Epithelial cell of esophagus (primary cell): ENCODE data around the gene NLRC5.

Experiments
- DNase-seq: peaks from one replicate; pipeline ENCODE4 v3.0.0; 2010; ENCODE audit warnings: low read depth
- H3K4me3 ChIP-seq: 2 replicates; pipeline ENCODE4 v1.5.1; 2011; ENCODE audit warnings: mild to moderate bottlenecking, low read length, control low read depth
- TF ChIP-seq, protein P1 (sequence below): IDR thresholded peaks from 2 replicates; pipeline ENCODE4 v1.5.1; 2011; ENCODE audit warnings: low read depth, mild to moderate bottlenecking, low read length, control low read depth, inconsistent platforms; ENCODE audit not compliant: insufficient read depth; ENCODE audit errors: missing control alignments

Gene NLRC5

DNA sequence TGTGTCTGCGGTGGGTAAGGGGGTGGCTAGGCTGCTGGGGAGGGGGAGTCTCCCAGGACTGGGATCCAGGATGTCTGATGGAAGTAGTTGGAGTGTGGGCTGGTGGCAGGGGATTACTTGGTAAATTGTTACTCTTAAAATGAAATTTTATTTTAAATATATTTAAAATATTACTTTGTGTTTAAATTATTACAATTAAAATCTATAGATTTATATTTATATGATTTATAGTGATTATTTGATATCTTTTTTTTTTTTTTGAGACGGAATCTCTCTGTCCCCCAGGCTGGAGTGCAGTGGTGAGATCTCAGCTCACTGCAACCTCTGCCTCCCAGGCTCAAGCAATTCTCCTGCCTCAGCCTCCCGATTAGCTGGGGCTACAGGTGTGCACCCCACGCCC, 121.6 kb downstream of the NLRC5 start:
- TF ChIP-seq, protein P1, sequence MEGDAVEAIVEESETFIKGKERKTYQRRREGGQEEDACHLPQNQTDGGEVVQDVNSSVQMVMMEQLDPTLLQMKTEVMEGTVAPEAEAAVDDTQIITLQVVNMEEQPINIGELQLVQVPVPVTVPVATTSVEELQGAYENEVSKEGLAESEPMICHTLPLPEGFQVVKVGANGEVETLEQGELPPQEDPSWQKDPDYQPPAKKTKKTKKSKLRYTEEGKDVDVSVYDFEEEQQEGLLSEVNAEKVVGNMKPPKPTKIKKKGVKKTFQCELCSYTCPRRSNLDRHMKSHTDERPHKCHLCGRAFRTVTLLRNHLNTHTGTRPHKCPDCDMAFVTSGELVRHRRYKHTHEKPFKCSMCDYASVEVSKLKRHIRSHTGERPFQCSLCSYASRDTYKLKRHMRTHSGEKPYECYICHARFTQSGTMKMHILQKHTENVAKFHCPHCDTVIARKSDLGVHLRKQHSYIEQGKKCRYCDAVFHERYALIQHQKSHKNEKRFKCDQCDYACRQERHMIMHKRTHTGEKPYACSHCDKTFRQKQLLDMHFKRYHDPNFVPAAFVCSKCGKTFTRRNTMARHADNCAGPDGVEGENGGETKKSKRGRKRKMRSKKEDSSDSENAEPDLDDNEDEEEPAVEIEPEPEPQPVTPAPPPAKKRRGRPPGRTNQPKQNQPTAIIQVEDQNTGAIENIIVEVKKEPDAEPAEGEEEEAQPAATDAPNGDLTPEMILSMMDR: no peak
- DNase-seq: no peak

DNA sequence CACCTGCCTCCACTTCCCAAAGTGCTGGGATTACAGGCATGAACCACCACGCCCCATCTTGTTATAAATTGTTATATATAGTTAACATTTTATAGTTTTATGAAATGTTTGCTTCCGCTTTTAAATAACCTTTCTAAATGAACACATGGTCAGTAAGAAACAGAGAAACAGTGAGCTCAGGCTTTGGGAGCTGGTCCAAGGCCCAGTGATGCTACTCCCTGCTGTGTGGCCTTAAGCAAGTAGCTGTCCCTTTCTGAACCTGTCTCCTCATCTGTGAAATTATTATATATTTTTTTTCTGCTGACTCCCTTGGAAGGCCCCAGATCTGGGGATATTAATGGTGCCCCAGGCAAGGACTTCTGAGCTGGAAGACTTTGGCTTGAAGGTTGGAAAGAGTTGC, 122.1 kb downstream of the NLRC5 start:
- TF ChIP-seq, protein P1: no peak
- no peak overlapping the region for H3K4me3 ChIP-seq
- DNase-seq: no peak

More for the DNA sequence above, 121.6 kb downstream of the NLRC5 start:
- H3K4me3 ChIP-seq: no peak overlapping the region

DNA sequence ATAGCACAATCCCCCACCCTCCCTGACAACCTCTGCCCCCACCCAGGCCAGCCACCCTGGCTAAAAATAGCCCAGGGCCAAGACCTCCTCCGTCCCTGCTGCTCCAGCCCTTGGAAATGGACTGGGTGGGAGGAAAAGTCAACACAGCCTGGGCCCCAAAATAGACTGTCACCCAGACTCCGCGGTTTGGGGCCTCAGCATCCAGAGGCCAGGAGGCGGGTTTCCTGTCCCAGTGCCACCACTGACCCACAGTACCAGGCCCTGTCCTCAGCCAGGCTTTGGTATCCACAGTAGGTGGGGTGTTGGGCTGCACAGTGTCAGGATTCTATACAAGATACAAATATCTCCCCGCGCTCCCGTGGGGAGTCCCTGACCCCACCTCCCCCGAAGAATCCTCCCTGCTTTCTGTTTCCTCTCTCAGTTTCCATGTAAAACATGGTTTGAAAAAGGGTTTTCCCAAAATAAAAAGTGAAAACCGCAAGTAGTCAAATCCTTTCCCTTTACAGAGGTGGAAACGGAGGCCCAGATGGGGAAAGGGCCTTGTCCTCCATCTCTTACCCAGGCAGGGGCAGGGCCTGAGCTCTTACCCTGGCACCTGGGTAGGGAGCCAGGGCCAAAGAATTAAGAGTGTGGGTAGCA, 123.2 kb downstream of the NLRC5 start:
- no peak for DNase-seq
- H3K4me3 ChIP-seq: no peak overlapping the region
- TF ChIP-seq, protein P1: no peak

DNA sequence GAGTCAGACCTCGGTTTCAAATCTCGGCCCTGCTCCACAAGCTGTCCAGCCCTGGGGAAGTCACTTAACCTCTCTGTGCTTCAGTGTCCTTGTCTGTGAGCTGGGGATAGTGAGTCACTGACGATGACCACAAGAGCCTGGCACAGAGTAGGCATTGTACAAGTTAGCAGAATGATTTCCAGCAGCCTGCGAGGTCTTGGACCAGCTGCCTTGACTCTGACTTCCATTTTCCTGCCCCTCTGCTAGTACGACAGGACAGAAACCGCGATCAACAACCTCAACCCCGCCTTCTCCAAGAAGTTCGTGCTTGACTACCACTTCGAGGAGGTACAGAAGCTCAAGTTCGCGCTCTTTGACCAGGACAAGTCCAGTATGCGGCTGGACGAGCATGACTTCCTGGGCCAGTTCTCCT, 123.7 kb downstream of the NLRC5 start:
- H3K4me3 ChIP-seq: no peak overlapping the region
- TF ChIP-seq, protein P1: no peak
- no peak for DNase-seq

DNA sequence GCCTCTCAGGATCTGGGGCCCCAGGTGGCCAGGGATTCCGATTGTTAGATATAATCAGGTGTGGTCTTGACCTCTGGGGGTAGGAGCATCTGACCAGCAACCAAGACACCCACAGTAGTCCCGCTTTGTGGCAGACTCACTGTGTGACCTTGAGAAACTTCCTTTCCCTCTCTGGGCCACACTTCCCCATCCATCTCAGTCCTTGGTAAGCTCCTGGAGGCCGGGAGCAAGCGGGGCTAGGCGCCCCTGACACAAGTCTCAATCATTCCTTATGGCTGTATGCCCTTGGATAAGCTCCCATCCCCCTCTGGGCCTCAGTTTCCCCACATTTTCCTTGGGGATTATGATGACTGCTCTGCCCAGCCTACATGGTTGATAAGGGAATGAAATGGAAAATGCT, 124.3 kb downstream of the NLRC5 start:
- DNase-seq: no peak
- TF ChIP-seq, protein P1: no peak
- H3K4me3 ChIP-seq: no peak overlapping the region

DNA sequence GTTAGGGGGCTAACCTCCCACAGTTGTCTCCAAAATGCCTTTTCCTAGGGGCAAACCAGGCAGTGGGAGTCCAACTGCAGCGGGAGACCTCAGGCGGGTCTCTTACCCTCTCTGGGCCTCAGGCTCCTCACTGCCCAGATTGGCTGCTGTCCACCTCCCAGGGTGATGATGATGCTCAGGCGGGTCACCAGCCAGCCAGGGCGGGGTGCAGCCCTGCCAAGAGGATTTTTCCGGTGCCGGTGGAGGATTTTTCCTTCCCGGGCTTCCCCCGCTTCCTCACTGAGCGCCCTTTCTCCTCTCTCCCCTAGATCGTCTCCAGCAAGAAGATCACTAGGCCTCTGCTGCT, 125.8 kb downstream of the NLRC5 start:
- TF ChIP-seq, protein P1: no peak
- no peak overlapping the region for H3K4me3 ChIP-seq
- no peak for DNase-seq

DNA sequence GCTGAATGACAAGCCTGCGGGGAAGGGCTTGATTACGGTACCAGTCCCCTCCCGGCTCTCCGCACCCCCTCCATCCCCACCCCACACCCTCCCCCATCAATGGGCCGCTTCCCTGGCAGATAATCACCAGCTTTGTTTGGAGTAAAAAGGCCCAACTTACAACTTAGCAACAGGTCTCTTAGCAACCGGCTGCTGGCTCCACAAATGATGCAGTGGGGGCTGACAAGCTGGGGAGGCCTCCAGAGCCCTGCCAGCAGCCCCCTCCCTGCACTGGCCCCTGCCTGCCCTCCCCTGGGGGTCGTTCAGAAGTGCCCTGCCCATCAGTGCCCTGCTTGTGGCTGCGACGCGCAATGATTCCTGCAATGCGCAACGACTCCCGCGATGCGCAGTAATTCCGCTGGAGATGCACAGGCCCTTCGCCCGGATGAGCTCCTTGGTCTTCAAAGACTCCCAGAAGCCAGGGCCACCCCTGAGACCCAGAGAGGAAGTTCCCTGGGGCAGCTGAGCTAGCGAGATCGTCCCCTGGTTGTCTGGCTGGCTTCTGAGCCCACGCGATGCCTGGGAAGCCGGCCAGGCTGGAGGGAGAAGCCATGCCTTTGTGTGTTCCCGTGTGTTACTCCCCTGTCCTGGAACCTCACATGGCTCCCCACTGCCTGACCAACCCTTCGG, 126.3 kb downstream of the NLRC5 start:
- H3K4me3 ChIP-seq: no peak overlapping the region
- TF ChIP-seq, protein P1: no peak
- DNase-seq: no peak
